MCF 10A (cell line): ENCODE data around the gene LRTM2. TPM values are rescaled to one million over a fixed set of nuclear protein-coding genes. Genes with fewer than 3 reads are reported as not detected.

Experiments
- BruUV-seq: library from RNA; stranded (reverse); fragments of 400-500 nt; replicated peaks from 2 replicates; lab custom pipeline; 2021; lab: Mats Ljungman, UMichigan
- CTCF ChIA-PET: fragments of 300-600 bp; sonication (Branson Sonifier 250); formaldehyde crosslinking; extraction: SDS; loops from one replicate; lab custom pipeline; 2021; ENCODE audit warnings: antibody characterized with exemption, inconsistent platforms; lab: Yijun Ruan, JAX
- POLR2A ChIA-PET: fragments of 300-600, 350-650 bp; sonication (Branson Sonifier 250); formaldehyde crosslinking; extraction: SDS; loops from one replicate; lab custom pipeline; 2020; ENCODE audit warnings: antibody characterized with exemption, inconsistent platforms; lab: Yijun Ruan, JAX
- DNase-seq: peaks from one replicate; pipeline ENCODE4 v3.0.0-alpha.2; 2018; ENCODE audit not compliant: unreplicated experiment
- H3K27ac Mint-ChIP-seq: one replicate; pipeline ENCODE4 v1.8.0; 2022; ENCODE audit warnings: mild to moderate bottlenecking, low read depth, mixed read lengths; ENCODE audit not compliant: unreplicated experiment
- H3K27me3 Mint-ChIP-seq: one replicate; pipeline ENCODE4 v1.8.0; 2022; ENCODE audit warnings: mixed read lengths; ENCODE audit not compliant: insufficient read depth, unreplicated experiment
- H3K36me3 Mint-ChIP-seq: one replicate; pipeline ENCODE4 v1.8.0; 2022; ENCODE audit warnings: mild to moderate bottlenecking, moderate library complexity, mixed read lengths; ENCODE audit not compliant: insufficient read depth, unreplicated experiment
- H3K4me1 Mint-ChIP-seq: one replicate; pipeline ENCODE4 v1.8.0; 2022; ENCODE audit warnings: mixed read lengths; ENCODE audit not compliant: insufficient read depth, unreplicated experiment
- H3K4me3 Mint-ChIP-seq: one replicate; pipeline ENCODE4 v1.8.0; 2022; ENCODE audit warnings: mild to moderate bottlenecking, moderate library complexity, mixed read lengths; ENCODE audit not compliant: unreplicated experiment
- H3K9me3 Mint-ChIP-seq: one replicate; pipeline ENCODE4 v1.8.0; 2022; ENCODE audit warnings: mixed read lengths; ENCODE audit not compliant: unreplicated experiment
- CTCF ChIP-seq: fragments of 200-600 bp; IDR thresholded peaks from one replicate; pipeline ENCODE4 v1.8.0; 2022; ENCODE audit warnings: antibody characterized with exemption, mild to moderate bottlenecking; ENCODE audit not compliant: unreplicated experiment
- intact Hi-C: fragments of 100-400 bp; cut with micrococcal nuclease; formaldehyde crosslinking; loops from 2 replicates; pipeline ENCODE4 v1.14.1; 2022
- total RNA-seq: library from RNA; stranded (reverse); gene quantifications from 2 replicates; pipeline ENCODE4 v1.2.3, GENCODE V29; 2022

The LRTM2 gene
- total RNA-seq, 1 experiment from 2014 or later: not detected

- peaks cover 9% of the 10 kb centered on the region for H3K4me1 Mint-ChIP-seq
- POLR2A ChIA-PET: no interaction called here
Observed at GRCh38 chr12:1847411-1847810, 27.0 kb downstream of the LRTM2 start.

GRCh38 chr12:1848146-1848545, 27.8 kb downstream of the LRTM2 start:
- CTCF ChIA-PET: no interaction called here
- POLR2A ChIA-PET: no interaction called here
- Mint-ChIP-seq H3K4me3 (no peak overlapping the region), H3K27me3 (peaks cover 41% of the 10 kb centered on the region), H3K4me1 (peaks cover 9% of the 10 kb centered on the region), H3K27ac (no peak overlapping the region), H3K36me3 (no peaks in the 10 kb centered on the region), H3K9me3 (no peaks in the 10 kb centered on the region)
- BruUV-seq: no TSS peak
- no peak for DNase-seq
- intact Hi-C loops: no loop called here
- no peak for TF ChIP-seq CTCF

More at GRCh38 chr12:1847411-1847810, 27.0 kb downstream of the LRTM2 start:
- Mint-ChIP-seq H3K27me3 (peaks cover 49% of the 10 kb centered on the region), H3K4me3 (no peak overlapping the region), H3K9me3 (no peaks in the 10 kb centered on the region), H3K36me3 (no peaks in the 10 kb centered on the region), H3K27ac (no peak overlapping the region)
- CTCF ChIA-PET: no interaction called here
- TF ChIP-seq CTCF: no peak
- BruUV-seq: no TSS peak
- no peak for DNase-seq
- intact Hi-C loops: no loop called here

GRCh38 chr12:1848745-1849144, 28.4 kb downstream of the LRTM2 start:
- no TSS peak for BruUV-seq
- Mint-ChIP-seq H3K27me3 (peaks cover 35% of the 10 kb centered on the region), H3K9me3 (no peaks in the 10 kb centered on the region), H3K4me1 (peaks cover 9% of the 10 kb centered on the region), H3K27ac (no peak overlapping the region), H3K4me3 (no peak overlapping the region), H3K36me3 (no peaks in the 10 kb centered on the region)
- ChIA-PET POLR2A (no interaction called here), CTCF (interaction anchor here (0.6 kb wide), 1 partner anchor 735 kb away, joined by 3 read pairs; no protein-coding TSS in a partner anchor)
- intact Hi-C loops: no loop called here
- DNase-seq: no peak
- no peak for TF ChIP-seq CTCF

GRCh38 chr12:1851151-1851701, 30.9 kb downstream of the LRTM2 start:
- Mint-ChIP-seq H3K36me3 (no peaks in the 10 kb centered on the region), H3K27me3 (peaks cover 11% of the 10 kb centered on the region), H3K4me3 (no peak overlapping the region), H3K27ac (peak overlapping the region; percentile 5), H3K9me3 (no peaks in the 10 kb centered on the region), H3K4me1 (peaks cover 9% of the 10 kb centered on the region)
- TF ChIP-seq CTCF: no peak
- intact Hi-C loops: no loop called here
- DNase-seq: peak; percentile 89
- ChIA-PET CTCF (no interaction called here), POLR2A (no interaction called here)
- BruUV-seq: no TSS peak
